ENCODE measurements around the gene MARCOL.

MARCOL gene, protein sequence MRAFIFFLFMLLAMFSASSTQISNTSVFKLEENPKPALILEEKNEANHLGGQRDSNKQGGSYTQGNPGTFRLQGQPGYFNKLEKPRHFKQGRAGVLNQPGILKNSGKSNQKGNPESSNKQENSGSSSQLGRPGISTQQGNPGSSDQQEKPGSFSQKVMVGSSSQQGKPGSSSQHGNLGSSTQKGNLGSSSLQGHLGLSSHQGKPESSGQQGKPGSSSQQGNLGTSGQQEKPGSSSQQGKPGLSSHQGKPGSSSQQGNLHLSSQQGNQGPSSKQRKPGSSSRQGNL

DNA sequence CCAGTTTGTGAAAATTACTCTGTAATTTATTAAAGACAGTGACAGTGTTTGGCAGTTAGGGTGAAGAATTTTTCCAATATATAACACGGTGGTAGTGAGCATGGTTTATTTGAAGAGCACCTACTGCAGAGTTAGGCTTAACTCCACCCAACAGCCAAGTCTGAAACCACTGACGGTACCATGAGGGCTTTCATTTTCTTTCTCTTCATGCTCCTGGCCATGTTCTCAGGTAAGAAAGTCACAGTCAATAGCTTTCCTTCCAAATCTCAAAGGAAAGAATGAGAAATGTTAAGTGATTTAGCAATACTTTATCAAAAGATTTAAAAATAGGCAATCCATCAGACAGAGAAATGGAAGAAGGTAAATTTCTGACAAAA lies at the start of gene MARCOL:
Gene MARCOL, plus strand, starts transcription at position 108 of the 377 bp plus-strand sequence. Its CDS starts 73 bp downstream, at position 181.
- no peak for DNase-seq

DNA sequence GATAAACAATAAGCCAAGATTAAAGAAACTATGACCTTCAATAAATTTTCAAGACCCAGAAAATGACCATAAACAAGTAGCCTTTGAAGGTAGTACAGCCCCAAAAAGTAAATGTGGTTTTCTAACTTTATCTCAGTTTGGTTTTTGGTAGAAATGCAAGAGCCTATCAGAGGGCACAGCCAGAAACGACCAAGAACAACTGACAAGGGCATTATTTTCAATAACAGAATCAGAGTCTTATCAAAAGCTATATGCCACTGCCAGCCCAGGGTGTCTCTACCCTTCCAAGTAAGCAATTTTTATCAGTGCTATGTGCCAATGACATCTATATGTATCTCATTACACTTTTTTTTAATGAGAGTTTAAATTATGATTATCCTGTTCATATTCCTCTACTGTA lies 47.3 kb upstream of the MARCOL start:
- DNase-seq: no peak

DNA sequence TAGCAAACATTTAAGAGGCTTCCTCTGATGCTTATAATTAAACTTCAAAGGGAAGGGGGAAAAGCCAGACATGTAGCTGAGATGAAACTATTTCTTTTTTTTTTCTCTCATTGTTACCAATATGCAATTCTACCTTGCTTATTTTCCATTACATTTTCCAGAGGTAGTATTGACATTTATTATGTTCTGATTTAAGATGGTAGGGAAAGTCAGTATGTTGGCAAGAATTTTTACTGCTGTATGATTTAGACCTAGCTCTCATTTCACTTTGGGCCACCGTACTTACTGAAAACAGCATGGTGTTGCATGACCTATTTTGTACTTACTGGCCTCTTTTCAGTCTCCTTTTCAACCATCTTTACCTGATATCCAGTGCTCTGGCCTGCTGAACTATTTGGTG lies 45.1 kb upstream of the MARCOL start:
- DNase-seq: no peak

DNA sequence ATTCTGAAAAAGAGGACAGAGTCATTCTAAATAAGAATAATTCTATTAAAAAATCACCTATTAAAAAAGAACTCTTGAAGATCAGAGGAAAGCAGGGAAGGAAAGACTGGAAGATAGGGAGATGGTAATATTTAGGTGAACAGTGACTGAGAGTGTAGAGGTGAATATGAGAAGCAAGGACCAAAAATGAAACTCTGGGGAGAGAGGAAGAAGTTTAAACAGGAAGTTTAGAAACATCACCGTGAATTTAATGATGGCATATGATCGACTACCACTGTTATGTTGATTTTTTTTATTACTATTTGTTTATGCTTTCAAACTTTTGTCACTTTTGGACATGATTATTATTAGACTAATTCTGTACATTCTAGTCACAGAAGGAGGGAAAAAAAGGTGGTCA lies 37.2 kb upstream of the MARCOL start:
- DNase-seq: no peak

DNA sequence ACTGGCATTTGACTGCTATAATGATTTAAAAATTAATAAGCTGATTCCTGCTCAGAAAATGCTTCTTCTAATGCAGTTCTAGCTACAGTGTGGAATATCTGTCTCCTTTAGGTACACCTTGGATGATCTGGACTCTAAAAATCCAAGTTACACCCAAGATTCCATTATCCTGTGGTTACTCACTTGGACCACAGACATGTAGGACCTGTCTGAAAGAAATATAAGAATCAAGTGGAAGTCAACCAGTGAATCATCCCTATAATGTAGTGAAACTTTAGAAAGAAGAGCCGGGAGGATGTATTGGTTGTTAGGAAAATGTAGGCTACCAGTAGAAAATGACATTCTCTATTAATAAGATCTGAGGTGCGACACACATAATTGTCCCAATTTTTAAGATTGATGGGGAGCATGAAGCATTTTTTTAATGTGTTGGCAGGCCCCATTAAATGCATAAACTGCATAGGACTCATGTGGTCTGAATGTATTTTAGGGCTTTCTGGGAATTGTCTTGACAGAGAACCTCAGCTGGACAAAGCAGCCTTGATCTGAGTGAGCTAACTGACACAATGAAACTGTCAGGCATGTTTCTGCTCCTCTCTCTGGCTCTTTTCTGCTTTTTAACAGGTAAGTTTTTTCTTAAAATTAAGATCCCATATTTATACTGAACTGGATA lies 35.7 kb upstream of the MARCOL start, which contains the start of gene SPINK6:
Gene SPINK6, plus strand, starts transcription at position 512 of the 673 bp plus-strand sequence. Its CDS starts 55 bp downstream, at position 567.
- no peak for DNase-seq

DNA sequence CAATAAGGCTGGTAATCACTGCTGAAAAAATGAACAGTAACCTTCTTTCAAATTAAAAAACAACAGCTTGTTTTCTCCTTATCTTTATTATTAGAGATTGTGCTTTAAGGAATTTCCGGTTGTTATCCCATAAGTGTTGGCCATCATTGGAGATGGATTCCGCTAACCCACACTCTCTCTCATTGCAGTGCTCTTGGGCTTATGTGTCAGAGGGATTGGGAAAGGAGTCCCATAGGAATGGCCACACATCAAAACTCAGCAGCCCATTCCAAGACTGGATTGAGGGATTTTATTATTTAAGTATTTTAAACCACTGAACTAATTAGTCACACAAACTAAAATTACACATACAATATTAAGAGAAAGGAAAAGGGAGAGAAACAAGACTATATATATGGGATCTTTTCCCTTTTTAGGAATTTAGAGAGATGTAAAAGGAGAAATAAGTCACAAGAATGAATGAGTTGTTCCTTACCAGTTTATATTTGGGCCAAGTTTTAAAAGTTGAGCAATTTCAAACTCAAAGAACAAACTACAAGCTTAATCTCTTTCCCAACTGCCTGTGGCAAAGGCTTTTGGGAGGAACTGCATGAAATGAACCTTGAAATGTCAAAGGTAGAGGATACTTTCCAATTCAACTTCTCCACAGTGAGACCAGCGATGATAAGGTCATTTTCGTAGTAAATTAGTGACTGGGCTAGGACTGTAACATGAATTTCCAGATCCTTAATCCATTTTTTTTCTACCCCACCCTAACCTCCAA lies 33.1 kb upstream of the MARCOL start:
- no peak for DNase-seq

DNA sequence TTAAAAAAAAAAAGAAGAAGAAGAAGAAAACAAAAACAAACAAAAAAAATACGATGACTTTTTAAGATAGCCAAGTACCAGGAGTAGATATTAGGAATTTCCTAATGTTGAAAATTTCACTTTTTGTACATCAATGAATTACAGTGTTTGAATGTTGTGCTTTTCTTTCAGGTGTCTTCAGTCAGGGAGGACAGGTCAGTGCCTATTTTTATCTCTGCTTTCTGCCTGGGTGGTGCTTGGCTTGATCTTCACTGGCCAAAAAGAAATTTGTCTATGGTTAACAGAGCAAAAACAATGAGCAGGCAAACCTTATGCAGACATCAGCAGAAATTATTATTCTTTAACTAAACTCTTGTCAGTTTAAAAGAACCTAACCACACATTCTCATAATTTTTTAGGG lies 32.5 kb upstream of the MARCOL start:
- DNase-seq: no peak

DNA sequence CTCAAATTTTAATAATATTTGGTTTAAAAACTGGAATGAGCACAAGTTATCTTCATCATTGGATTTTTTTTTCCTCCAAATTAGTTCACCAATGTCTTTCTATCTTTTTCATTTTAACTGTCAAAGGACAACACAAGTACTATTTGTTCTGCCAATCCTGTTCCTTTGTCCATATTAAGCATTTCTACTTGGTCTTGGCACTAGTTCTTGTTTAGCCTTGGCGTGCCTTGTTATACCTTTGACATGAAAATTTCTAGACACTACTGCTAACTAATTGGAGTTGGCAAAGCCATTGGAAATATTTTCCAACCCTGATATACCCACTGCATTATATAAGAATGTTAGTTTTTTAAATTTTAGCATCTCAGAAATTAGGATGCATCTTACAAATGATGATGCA lies 31.7 kb upstream of the MARCOL start:
- no peak for DNase-seq

DNA sequence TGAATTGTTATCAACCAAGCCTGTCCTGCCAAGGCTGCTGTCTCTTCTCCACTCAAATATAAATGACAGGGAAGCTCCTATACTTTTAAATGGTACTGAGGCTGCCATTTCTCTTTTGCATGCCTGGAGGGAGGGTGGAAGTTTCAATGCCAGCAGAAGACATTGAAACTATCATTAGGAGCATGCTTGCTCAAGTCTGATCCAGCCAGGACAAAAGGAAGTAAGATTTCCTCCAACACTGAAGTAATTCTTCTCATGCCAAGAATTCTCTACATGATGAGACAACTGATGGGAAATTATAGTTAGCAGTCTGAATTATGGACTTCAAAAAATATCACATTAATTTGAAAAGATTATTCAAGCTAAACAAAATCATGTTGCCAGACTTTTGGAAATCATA lies 30.1 kb upstream of the MARCOL start:
- no peak for DNase-seq

DNA sequence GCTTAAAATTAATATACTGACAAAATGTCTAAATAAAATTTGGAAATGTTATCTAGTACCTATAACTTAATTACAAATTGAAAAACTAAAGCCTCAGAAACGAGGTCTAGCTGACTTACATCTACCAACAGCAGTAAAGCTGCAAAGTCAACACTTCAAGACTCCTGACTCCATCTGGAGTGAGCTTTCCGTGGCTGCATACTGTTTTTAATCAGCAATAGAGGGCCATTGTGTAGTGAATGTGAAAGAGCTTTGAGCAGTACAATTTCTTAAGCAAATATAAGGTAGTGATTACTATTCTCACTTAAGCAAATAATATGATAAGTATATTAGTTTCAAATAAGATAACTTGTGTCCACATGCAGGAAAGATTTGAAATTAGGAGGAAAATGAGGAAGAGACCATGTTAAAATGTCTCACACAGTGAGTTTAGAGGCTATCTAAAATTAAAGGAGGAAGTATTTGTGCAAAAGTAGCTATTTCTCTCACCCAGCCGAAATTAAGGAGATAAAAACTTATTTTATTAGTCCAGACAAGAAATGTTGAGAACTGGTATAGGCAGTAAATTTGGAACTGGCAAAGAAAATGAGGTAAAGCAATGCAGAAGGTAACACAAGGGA lies 29.1 kb upstream of the MARCOL start:
- no peak for DNase-seq

DNA sequence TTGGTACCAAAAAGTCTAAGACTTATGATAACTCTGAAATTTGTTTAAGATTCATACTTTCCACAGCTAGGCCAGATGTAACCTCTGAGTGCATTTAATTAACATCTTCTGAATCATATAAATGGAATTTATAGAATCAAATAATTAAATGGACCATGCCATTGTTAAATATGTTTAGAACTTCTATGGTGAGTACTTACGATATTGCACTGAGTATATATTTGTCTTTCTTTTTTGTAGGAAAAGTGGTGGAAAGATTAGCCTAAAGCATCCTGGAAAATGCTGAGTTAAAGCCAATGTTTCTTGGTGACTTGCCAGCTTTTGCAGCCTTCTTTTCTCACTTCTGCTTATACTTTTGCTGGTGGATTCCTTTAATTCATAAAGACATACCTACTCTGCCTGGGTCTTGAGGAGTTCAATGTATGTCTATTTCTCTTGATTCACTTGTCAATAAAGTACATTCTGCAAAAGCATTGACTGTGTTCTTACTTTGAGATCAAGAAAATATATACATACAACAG lies 23.6 kb upstream of the MARCOL start:
- DNase-seq: no peak

DNA sequence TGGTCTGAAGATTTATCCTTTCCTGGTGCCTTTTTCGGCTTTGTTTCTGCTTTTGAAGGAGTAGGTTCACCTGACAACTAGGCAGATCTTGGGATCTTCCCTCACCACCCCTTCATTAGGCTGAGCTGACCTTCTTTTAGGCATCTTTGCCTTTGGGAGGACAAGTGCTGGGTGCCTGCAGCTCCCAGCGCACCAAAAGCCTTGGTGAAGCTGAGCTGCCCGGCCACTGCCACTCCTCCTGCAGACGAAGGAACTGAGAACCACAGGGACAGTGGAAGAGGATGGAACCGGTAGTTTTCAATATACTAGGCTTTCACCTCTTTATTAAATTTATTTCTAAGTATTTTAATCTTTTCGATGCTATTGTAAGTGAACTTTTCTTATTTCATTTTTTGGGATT lies 16.8 kb upstream of the MARCOL start:
- no peak for DNase-seq

DNA sequence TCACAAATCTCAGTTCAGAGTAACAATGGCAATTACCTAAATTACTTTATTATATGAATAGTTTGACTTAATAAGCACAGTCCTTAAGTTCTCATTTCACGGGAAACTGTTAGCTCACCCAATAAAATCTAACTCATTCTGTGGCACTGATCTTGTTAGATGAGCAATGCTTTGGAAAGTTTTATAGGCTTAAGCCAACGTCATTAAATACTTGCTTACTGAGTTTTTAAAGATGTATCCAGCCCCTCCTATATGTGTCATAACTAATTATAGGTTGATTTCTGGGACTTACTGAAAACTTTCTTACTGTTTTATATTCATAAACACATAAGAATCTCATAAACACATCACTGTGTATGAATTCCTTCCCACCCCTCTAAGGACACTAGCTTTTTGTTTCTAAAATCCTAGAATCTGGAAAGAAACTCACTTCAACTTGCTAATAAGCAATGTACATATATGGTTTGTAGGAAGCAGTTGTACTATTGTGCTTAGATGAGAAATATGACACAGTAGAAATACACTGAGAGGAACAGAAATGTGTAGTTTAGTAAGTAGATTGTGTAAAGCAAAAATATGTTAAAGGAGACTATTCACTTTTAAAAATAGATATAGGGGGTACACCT lies 14.1 kb upstream of the MARCOL start:
- DNase-seq: no peak

DNA sequence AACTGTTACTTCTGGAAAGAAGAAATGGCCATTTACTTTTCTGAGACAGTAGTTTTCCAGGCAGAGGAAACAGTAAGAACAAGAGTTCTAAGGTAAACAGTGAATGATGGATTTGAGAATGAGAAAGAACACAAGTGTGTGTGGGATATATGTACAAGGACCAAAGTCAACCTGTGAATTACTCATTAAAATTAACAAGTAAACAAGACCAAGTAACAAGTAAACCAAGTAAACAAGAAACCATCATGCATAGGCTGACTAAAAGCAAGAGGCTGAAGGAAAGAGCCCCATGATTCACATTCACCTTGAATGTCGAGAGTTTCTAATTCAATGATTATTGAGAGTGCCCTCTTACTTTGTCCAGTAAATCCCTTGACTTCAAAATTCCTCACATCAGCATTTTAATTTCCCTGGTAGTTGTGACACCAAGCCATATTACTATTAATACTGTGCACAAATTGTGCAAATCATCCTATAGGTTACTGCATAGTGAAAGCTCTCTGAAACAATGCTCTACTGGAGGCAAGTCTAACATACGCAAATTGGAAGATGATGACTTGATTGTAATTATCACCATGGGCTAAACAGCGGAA lies 9.8 kb upstream of the MARCOL start:
- DNase-seq: no peak

DNA sequence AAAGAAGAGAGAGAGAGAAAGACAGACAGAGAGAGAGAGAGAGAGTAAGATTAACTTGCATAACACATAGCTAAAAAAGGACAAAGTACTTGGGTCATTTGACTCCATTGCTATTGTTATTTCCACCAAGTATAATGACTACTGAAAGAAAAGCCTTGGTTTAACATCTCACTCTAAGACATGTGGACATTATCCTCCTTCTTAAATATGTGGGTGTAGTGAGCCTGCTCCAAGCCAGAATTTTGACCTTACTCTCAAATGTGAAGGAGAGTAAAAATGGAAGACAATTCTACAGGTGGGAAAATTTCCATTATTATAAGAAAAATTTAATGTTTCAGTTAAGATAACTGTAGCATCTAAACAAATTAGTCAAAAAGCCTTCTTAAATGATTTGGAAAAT lies 8.5 kb upstream of the MARCOL start:
- no peak for DNase-seq

DNA sequence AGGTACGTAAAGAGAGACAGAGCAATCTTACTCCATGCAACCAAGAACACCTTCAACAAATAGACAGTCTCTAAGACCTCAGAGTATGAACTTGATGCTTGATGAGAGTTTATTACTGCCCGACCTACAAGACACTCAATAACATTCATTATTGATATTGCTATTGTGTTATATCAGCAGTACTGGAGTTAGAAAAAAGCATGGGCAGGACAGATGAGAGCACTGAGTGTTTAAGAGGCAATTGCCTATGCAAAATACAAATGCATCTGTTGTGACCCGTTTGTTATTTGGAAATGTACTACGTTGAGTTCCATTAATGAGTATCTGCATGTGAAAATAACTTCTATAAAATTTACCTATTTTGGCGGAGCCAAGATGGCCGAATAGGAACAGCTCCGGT lies 8.1 kb upstream of the MARCOL start:
- no peak for DNase-seq

DNA sequence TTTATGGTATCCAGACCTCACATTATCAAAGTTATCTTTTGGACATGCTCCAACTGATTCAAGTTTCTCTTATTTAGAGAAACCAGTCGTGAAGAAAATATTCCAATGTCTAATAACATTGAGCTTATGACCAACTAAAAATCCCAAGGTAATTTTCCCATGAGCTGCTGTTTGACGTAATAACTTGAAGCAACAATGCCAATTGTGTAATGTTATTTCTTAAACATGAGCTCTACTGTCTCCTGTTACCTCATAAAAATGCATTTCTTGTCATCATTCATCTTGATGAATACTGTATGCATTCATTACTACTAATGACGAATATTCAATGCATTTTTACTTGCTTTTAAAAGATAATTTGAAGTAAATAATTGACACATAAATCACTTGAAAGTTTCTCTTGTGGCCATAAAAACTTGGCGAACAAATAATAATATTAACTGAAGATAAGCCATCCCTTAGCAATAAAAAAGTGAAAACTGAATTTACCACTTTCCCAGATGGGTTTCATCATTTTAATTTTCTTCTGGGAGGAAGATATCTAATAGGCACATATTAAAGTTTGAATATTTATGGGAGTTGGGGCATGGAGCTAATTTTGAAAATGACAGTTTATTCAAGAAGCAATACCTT lies 424 bp upstream of the MARCOL start:
- DNase-seq: no peak

DNA sequence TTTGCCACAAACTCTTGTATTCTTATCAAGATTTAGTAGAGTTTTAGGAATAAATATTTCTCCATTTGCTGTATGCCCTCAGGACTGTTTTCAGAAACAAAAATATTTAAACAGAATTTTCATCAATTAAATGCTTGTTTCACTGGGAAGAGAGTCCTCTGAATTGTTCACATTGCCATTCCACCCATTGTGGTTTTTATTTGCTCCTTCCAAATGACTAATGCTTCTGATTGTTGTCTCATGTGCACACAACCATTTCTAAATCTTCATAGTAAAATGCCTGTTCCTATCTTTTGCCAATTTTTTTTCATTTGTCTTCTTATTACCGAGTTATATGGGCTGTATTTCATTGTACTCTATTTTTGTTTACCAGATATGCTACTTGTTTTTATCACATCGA lies 10.6 kb downstream of the MARCOL start:
- DNase-seq: no peak

DNA sequence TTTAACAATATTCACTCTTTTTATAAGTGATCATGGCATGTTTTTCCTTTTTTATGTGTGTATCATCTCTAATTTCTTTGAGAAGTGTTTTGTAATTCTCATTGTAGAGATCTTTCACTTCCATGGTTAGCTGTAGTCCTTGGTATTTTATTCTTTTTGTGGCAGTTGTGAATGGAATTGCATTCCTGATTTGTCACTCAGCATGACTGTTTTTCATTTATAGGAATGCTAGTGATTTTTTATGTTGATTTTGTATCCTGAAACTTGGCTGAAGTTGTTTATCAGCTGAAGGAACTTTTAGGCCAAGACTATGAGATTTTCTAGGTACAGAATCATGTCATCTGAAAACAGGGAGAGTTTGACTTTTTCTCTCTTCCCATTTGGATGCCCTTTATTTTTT lies 17.1 kb downstream of the MARCOL start:
- DNase-seq: no peak

DNA sequence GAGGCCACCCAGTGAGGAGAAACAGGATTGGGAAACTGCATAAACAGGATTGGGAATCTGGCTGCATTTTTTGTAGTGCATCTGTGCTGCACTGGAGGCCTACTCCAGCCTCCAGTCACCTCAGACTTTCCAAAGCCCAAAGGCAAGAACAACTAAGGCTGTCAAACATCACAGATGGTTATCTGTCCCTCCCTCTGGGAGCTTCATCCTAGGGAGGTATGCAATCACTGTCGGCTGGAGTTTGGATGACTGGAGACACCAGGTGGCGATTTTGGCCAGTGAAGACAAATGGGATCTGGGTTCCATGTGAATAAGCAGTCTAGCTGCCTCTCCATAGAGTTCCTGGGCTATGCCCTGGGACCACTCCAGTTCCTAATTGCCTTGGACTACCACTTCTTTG lies 21.0 kb downstream of the MARCOL start:
- DNase-seq: no peak

DNA sequence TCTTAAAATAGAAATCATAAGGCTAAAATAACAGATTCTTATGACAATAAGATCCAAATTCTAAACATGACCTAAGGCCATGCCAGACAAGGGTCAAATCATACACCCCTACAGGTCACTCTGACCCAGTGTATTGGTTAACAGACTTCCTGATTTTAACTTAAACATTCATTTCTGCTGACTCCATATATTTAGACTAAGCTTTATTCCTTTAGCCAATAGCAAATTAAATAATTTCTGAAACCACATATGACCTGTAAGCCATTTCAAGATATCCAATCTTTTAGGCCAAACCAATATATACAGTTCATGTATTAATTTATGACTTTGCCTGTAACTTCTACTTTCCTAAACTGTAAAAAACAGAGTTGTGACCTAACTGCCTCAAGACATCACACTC lies 22.9 kb downstream of the MARCOL start:
- no peak for DNase-seq

DNA sequence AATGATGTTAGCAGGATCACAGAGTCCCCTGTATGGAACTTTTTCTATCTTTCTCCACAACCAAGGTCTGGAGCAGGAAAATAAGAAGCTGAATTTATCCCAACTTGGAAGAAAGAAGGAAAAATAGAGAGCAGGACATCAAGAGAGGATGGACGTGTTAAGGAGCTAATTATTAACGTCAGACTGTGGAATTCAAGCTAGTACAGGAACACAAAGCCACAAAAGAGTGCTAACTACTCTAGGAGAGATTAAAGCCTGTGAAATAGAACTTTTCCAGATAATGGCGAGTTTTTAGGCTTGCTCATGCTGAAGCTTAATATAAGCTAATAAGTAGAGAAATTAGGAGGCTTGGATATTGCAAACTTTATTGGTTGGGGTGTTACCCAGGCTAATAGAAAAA lies 29.6 kb downstream of the MARCOL start:
- no peak for DNase-seq
